ENCODE data around the gene MAP6.

DNA sequence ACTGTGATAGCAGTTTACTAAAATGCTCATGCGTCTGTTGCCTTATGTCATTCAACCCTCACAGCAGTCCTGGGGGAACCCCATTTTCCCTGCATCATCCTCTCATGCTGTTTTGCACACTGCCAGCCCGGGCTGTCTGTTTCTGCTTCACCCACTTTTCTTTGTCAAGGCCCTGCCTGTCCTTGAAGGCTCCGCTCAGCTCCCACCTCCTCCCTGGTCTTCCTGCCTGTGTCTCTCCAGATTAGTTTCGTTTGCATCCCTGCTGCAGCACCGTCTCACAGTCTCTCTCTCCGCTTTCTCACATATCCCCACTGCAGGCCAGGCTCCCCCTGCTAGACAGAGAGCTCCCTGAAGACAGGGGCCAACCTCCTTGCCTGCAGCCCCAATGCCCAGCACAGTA lies 76.9 kb downstream of the MAP6 start:
- TF ChIP-seq CTCF (IDR thresholded peaks at IDR 0.05; ENCODE audit: low read length): no peak
- TF ChIP-seq EZH2 (IDR thresholded peaks at IDR 0.05; ENCODE audit: borderline replicate concordance, low read length): no peak

Data from OCI-LY1 (cell line).